HepG2 (cell line): ENCODE measurements around the gene HES3. TPM values are rescaled to one million over a fixed set of nuclear protein-coding genes. Genes with fewer than 3 reads are reported as not detected.

ENCODE experiments used
- ATAC-seq: fragments of 200-7000 bp; cut with Tn5 transposase; 3 replicates; pipeline ENCODE4 v1.9.1; 2020; ENCODE audit warnings: mild to moderate bottlenecking, moderate library complexity
- BruUV-seq: library from RNA; stranded (reverse); fragments of 400-500 nt; replicated peaks from 2 replicates; lab custom pipeline; 2021; lab: Mats Ljungman, UMichigan
- CTCF ChIA-PET: fragments of 300-600 bp; formaldehyde crosslinking; extraction: SDS; loops from one replicate; lab custom pipeline; 2021; ENCODE audit warnings: low total read pairs, inconsistent platforms, low intra/inter-chr PET ratio; lab: Yijun Ruan, JAX
- POLR2A ChIA-PET: fragments of 350-600 bp; sonication (Branson Sonifier 250); formaldehyde crosslinking; loops from one replicate; lab custom pipeline; 2020; ENCODE audit warnings: antibody characterized with exemption, inconsistent platforms; lab: Yijun Ruan, JAX
- DNase-seq: peaks from one replicate; pipeline ENCODE4 v3.0.0-alpha.2; 2015; ENCODE audit warnings: low spot score
- FAIRE-seq: peaks from 3 replicates; lab custom pipeline; 2011; peaks lifted over from hg19 to GRCh38; lab: Jason Lieb, UNC
- H2AFZ ChIP-seq: one replicate; pipeline ENCODE4 v1.6.1; 2011; ENCODE audit warnings: low read length, inconsistent platforms
- H3K27ac ChIP-seq: fragments of 300-600 bp; 3 replicates; pipeline ENCODE4 v1.8.0; 2011; ENCODE audit warnings: mixed run types, mild to moderate bottlenecking, mixed read lengths, low read length, inconsistent platforms; ENCODE audit not compliant: insufficient read depth; ENCODE audit errors: extremely low read length
- H3K27me3 ChIP-seq, 2 experiments: fragments of 200-600 bp in 1 of 2; 2 replicates in 1 of 2; 3 replicates in 1 of 2; pipeline versions ENCODE4 v1.6.0 to v1.8.0; 2011; ENCODE audit warnings: low read length in 2 of 2, mild to moderate bottlenecking in 2 of 2, moderate library complexity in 2 of 2, inconsistent platforms in 1 of 2; ENCODE audit not compliant: insufficient read depth in 2 of 2, control insufficient read depth in 1 of 2
- H3K36me3 ChIP-seq, 2 experiments: fragments of 200-600 bp in 1 of 2; replicated peaks in 1 of 2; 2 replicates in 1 of 2; 3 replicates in 1 of 2; pipeline versions ENCODE4 v1.5.1 to v1.8.0; 2011; ENCODE audit warnings: low read length in 2 of 2, inconsistent platforms in 1 of 2; ENCODE audit not compliant: insufficient read depth in 2 of 2, control insufficient read depth in 1 of 2
- H3K4me1 ChIP-seq: 2 replicates; pipeline ENCODE4 v1.5.1; 2012; ENCODE audit warnings: low read length, inconsistent platforms; ENCODE audit not compliant: insufficient read depth
- H3K4me2 ChIP-seq: 2 replicates; pipeline ENCODE4 v1.6.0; 2011; ENCODE audit warnings: low read depth, low read length, inconsistent platforms
- H3K4me3 ChIP-seq, 3 experiments: fragments of 200-600 bp in 1 of 3; sonication (generic), shearing (Covaris generic) in 1 of 3; replicated peaks in 1 of 3; 2 replicates each; pipeline ENCODE4 v1.5.1; 2011 to 2016; ENCODE audit warnings: low read length in 3 of 3, inconsistent platforms in 2 of 3, low read depth in 2 of 3, mild to moderate bottlenecking in 2 of 3, control low read depth in 1 of 3, mixed read lengths in 1 of 3; ENCODE audit not compliant: insufficient read depth in 1 of 3
- H3K79me2 ChIP-seq: one replicate; pipeline ENCODE4 v1.6.1; 2011; ENCODE audit warnings: low read length, inconsistent platforms; ENCODE audit not compliant: insufficient read depth
- H3K9ac ChIP-seq: 2 replicates; pipeline ENCODE4 v1.6.0; 2011; ENCODE audit warnings: mild to moderate bottlenecking, low read depth, low read length, inconsistent platforms; ENCODE audit not compliant: insufficient read depth
- H3K9me3 ChIP-seq: 2 replicates; pipeline ENCODE4 v1.5.1; 2012; ENCODE audit warnings: mild to moderate bottlenecking, low read length
- H4K20me1 ChIP-seq: 2 replicates; pipeline ENCODE4 v1.6.0; 2011; ENCODE audit warnings: inconsistent platforms, mild to moderate bottlenecking, low read length, moderate library complexity; ENCODE audit not compliant: insufficient read depth
- ADNP ChIP-seq: sonication (generic); formaldehyde crosslinking; IDR thresholded peaks from 2 replicates; pipeline ENCODE4 v1.4.0; 2020; ENCODE audit warnings: missing genetic modification reagents
- AGO1 ChIP-seq: fragments of 200-400 bp; formaldehyde crosslinking; IDR thresholded peaks from 2 replicates; pipeline ENCODE4 v1.6.1; 2017; ENCODE audit warnings: mild to moderate bottlenecking, low read depth, low read length, moderate library complexity; ENCODE audit not compliant: poor library complexity, severe bottlenecking
- EZH2 ChIP-seq: conservative IDR thresholded peaks from 2 replicates; pipeline ENCODE4 v1.6.1; 2012; ENCODE audit warnings: mild to moderate bottlenecking, low read depth, low read length, moderate library complexity
- FOXJ3 ChIP-seq: sonication (generic); formaldehyde crosslinking; IDR thresholded peaks from 2 replicates; pipeline ENCODE4 v1.4.0; 2020; ENCODE audit warnings: missing genetic modification reagents, mild to moderate bottlenecking, borderline replicate concordance
- MBNL3 ChIP-seq: fragments of 250-450 bp; sonication (Bioruptor Pico); conservative IDR thresholded peaks from 2 replicates; pipeline ENCODE4 v1.8.0; 2022; ENCODE audit warnings: mild to moderate bottlenecking, inconsistent platforms
- MED13 ChIP-seq: sonication (generic); formaldehyde crosslinking; IDR thresholded peaks from 2 replicates; pipeline ENCODE4 v1.5.0; 2020; ENCODE audit warnings: missing genetic modification reagents
- NFIC ChIP-seq: IDR thresholded peaks from 2 replicates; pipeline ENCODE4 v1.6.1; 2012; ENCODE audit warnings: mild to moderate bottlenecking, low read length, inconsistent platforms
- NONO ChIP-seq, 2 experiments: fragments of 450-650 bp in 1 of 2; sonication (generic) in 1 of 2; formaldehyde crosslinking in 1 of 2; IDR thresholded peaks in 1 of 2; conservative IDR thresholded peaks in 1 of 2; 2 replicates each; pipeline versions ENCODE4 v1.6.1 to v1.8.0; 2017 to 2022; ENCODE audit warnings: mild to moderate bottlenecking in 1 of 2, missing genetic modification reagents in 1 of 2, moderate library complexity in 1 of 2
- PRPF4 ChIP-seq: fragments of 200-400 bp; formaldehyde crosslinking; IDR thresholded peaks from 2 replicates; pipeline ENCODE4 v1.6.1; 2016; ENCODE audit warnings: low read length, low read depth; ENCODE audit not compliant: poor library complexity, severe bottlenecking
- RAD51 ChIP-seq: fragments of 450-650 bp; IDR thresholded peaks from 2 replicates; pipeline ENCODE4 v1.6.1; 2016; ENCODE audit warnings: borderline replicate concordance
- RBM22 ChIP-seq: fragments of 200-400 bp; formaldehyde crosslinking; optimal IDR thresholded peaks from 2 replicates; pipeline ENCODE3; 2017; ENCODE audit warnings: mild to moderate bottlenecking, low read length, moderate library complexity
- SMC3 ChIP-seq: IDR thresholded peaks from 2 replicates; pipeline ENCODE4 v1.6.1; 2011; ENCODE audit warnings: low read length, improper control_type of control experiment
- SRY ChIP-seq: sonication (generic); formaldehyde crosslinking; IDR thresholded peaks from 2 replicates; pipeline ENCODE4 v1.8.0; 2022; ENCODE audit warnings: mild to moderate bottlenecking, missing genetic modification reagents
- ZNF12 ChIP-seq: sonication (generic); formaldehyde crosslinking; IDR thresholded peaks from 2 replicates; pipeline ENCODE4 v1.5.0; 2020; ENCODE audit warnings: missing genetic modification reagents
- ZNF180 ChIP-seq: sonication (generic); formaldehyde crosslinking; IDR thresholded peaks from 2 replicates; pipeline ENCODE4 v1.4.0; 2020; ENCODE audit warnings: low read depth, missing genetic modification reagents, borderline replicate concordance
- ZNF570 ChIP-seq: sonication (generic); formaldehyde crosslinking; IDR thresholded peaks from 2 replicates; pipeline ENCODE4 v1.4.0; 2020; ENCODE audit warnings: mild to moderate bottlenecking, missing genetic modification reagents, borderline replicate concordance
- ZNF652 ChIP-seq: IDR thresholded peaks from 2 replicates; pipeline ENCODE4 v1.6.1; 2016; ENCODE audit warnings: low read depth, borderline replicate concordance
- ZSCAN9 ChIP-seq: IDR thresholded peaks from 2 replicates; pipeline ENCODE4 v1.6.1; 2016; ENCODE audit warnings: borderline replicate concordance
- WGBS: methylation state at CpG from one replicate; pipeline ENCODE4 v1.1.6; 2017; ENCODE audit warnings: low lambda C conversion rate; 5-methylcytosine and 5-hydroxymethylcytosine counted together
- in situ Hi-C: cut with HindIII; loops from 2 replicates; pipeline ENCODE4 v1.10.0; 2017; ENCODE audit warnings: low pct_unique_long_range_greater_than_20kb; ENCODE audit not compliant: extremely low pct_ligation_motif_present
- intact Hi-C: fragments of 100-400 bp; cut with micrococcal nuclease; formaldehyde crosslinking; loops from one replicate; pipeline ENCODE4 v1.10.0; 2022; ENCODE audit not compliant: unreplicated experiment
- polyA plus RNA-seq, 8 experiments: library from polyadenylated mRNA; depleted of rRNA in 3 of 8; stranded (reverse) in 7 of 8; unstranded in 1 of 8; fragments of >200 nt; fragmentation: Illumina TruSeq in 4 of 8; extraction: Trizol in 4 of 8; gene quantifications; 2 replicates each; pipeline versions ENCODE4 v1.2.1 to v1.2.3, GENCODE V29; 2011 to 2016; ENCODE audit warnings: low read depth in 4 of 8, missing spikeins in 1 of 8, mixed read lengths in 1 of 8; ENCODE audit not compliant: insufficient read depth in 1 of 8
- total RNA-seq, 5 experiments: library from RNA; depleted of rRNA; stranded (reverse); fragments of >200 nt; fragmentation: Illumina TruSeq; extraction: Trizol; gene quantifications; 2 replicates each; pipeline ENCODE4 v1.2.3, GENCODE V29; 2016; ENCODE audit warnings: low read depth in 1 of 5

HES3 gene
- total and polyA plus RNA-seq, 2 of the 13 experiments (the other 11 are each of a cell fraction or from before 2014, with no cell fraction given), result not detected

- Histone ChIP-seq H3K4me1 (peaks cover 10% of the 10 kb centered on the region), H3K79me2 (no peaks in the 10 kb centered on the region), H4K20me1 (no peaks in the 10 kb centered on the region), H2AFZ (no peak overlapping the region), H3K36me3 (peaks cover 1 to 23% of the 10 kb centered on the region in 2 experiments; a peak in 4 of 5 replicates), H3K4me2 (no peak overlapping the region), H3K27me3 (no peaks in the 10 kb centered on the region), H3K9ac (no peak overlapping the region), H3K9me3 (no peaks in the 10 kb centered on the region), H3K27ac (no peak overlapping the region), H3K4me3 (no peak overlapping the region)
- DNase-seq (no peak), ATAC-seq (no peak), FAIRE-seq (no peak)
- CTCF ChIA-PET, result no interaction called here
- intact Hi-C loops, result no loop called here
- 88% methylated on average over 1 of the region's 13 CpGs for WGBS
- no peak for TF ChIP-seq NONO (IDR thresholded peaks at IDR 0.05)
- no peak for TF ChIP-seq NONO (CRISPR knock-in tag; conservative IDR thresholded peaks at IDR 0.05)
- no peak for TF ChIP-seq ZNF570
- TF ChIP-seq NFIC, result no peak
- no peak for TF ChIP-seq RBM22
- TF ChIP-seq ZNF12 (CRISPR knock-in tag), result no peak
- TF ChIP-seq MBNL3 (CRISPR knock-in tag), result no peak
- no peak for TF ChIP-seq PRPF4
- TF ChIP-seq ZSCAN9 (CRISPR knock-in tag), result no peak
- TF ChIP-seq EZH2, result no peak
- POLR2A ChIA-PET, result no interaction called here
- BruUV-seq, result no TSS peak
- in situ Hi-C loops, result no loop called here
Measured at GRCh38 chr1:6287029-6287428, 43.0 kb downstream of the HES3 start.

- H3K9me3 ChIP-seq, result no peaks in the 10 kb centered on the region
- 98% methylated on average over 10 of the region's 10 CpGs for WGBS
- no peaks in the 10 kb centered on the region for H3K27me3 ChIP-seq
- H3K4me3 ChIP-seq, result no peak overlapping the region
- no peak overlapping the region for H3K9ac ChIP-seq
- no peak overlapping the region for H2AFZ ChIP-seq
- TF ChIP-seq ZNF180 (no peak), AGO1 (no peak), RAD51 (no peak), FOXJ3 (CRISPR knock-in tag) (no peak), SMC3 (no peak), MED13 (CRISPR knock-in tag) (no peak), ZNF652 (CRISPR knock-in tag) (no peak), ADNP (CRISPR knock-in tag) (no peak), SRY (CRISPR knock-in tag) (no peak)
- H3K4me1 ChIP-seq, result peaks cover 5% of the 10 kb centered on the region
- H3K79me2 ChIP-seq, result no peaks in the 10 kb centered on the region
- ChIA-PET POLR2A (no interaction called here), CTCF (no interaction called here)
- peaks cover 1 to 26% of the 10 kb centered on the region in 2 experiments; a peak in 4 of 5 replicates for H3K36me3 ChIP-seq
- H3K27ac ChIP-seq, result no peak overlapping the region
- no peak for DNase-seq
- no peak for ATAC-seq
- no peak for FAIRE-seq
- no peaks in the 10 kb centered on the region for H4K20me1 ChIP-seq
- H3K4me2 ChIP-seq, result no peak overlapping the region
- no TSS peak for BruUV-seq
- in situ Hi-C loops (no loop called here), intact Hi-C loops (no loop called here)
Measured at GRCh38 chr1:6287431-6287886, 43.5 kb downstream of the HES3 start.
